Measurements from ENCODE around the gene NEK11. TPM values are rescaled to one million over a fixed set of nuclear protein-coding genes. Genes with fewer than 3 reads are reported as not detected.
A peak's percentile ranks its signal among the peaks of the same experiment; 100 is the strongest.

Gene NEK11
- 4.4 to 7.5 TPM (median 5.9 TPM) in 3 replicates for total RNA-seq
- long read RNA-seq, partial matches to known transcripts: 0 of 9 reads
- long read RNA-seq, other reads (novel, unspliced or antisense): 7 of 9 reads

- Mint-ChIP-seq H3K4me3 (ENCODE audit: unreplicated experiment) (peak within 1 kb of the TSS; percentile 88), H3K4me1 (ENCODE audit: low read depth) (peaks cover 26% of the 10 kb centered on the region), H3K36me3 (ENCODE audit: low read depth) (peaks cover 4% of the 10 kb centered on the region), H3K27ac (ENCODE audit: unreplicated experiment) (peak within 1 kb of the TSS; percentile 93), H3K27me3 (ENCODE audit: low read depth) (no peaks in the 10 kb centered on the region), H3K9me3 (ENCODE audit: low read depth) (no peaks in the 10 kb centered on the region)
- peak; percentile 10 for TF ChIP-seq CTCF (IDR thresholded peaks at IDR 0.05)
- peak; percentile 95 for DNase-seq (ENCODE audit: low spot score)
Observed at GRCh38 chr3:131026321-131027151, at the start of gene NEK11, which contains the start of gene ASTE1. TSS of gene NEK11 (plus strand) at chr3:131026877. CDS start at chr3:131029709, 2,832 bp downstream. TSS of gene ASTE1 (minus strand) at chr3:131026825. CDS start at chr3:131025306, 1,519 bp downstream.

- H3K4me3 Mint-ChIP-seq (ENCODE audit: unreplicated experiment): no peak overlapping the region
- H3K36me3 Mint-ChIP-seq (ENCODE audit: low read depth): peaks cover 6% of the 10 kb centered on the region
- no peaks in the 10 kb centered on the region for H3K4me1 Mint-ChIP-seq (ENCODE audit: low read depth)
- no peaks in the 10 kb centered on the region for H3K27me3 Mint-ChIP-seq (ENCODE audit: low read depth)
- TF ChIP-seq CTCF (IDR thresholded peaks at IDR 0.05): no peak
- DNase-seq (ENCODE audit: low spot score): no peak
- H3K9me3 Mint-ChIP-seq (ENCODE audit: low read depth): no peaks in the 10 kb centered on the region
- no peak overlapping the region for H3K27ac Mint-ChIP-seq (ENCODE audit: unreplicated experiment)
Observed at GRCh38 chr3:130979117-130979516, 47.6 kb upstream of the NEK11 start.

DNA sequence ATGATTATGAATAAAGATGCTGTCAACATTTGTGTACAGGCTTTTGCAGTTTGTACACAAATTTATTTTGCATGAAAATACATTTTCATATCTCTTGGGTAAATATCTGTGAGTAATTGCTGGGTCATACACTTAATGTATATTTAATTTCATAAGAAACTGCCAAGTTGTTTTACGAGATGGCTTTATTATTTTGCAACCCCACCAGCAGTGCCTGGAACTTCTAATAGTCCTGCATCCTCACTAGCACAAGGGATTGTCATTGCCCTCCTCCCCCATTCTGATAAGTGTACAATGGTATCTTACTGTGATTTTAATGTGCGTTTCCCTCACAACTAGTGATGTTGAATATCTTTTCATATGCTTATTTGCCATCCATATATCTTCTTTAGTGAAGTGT, 45.2 kb upstream of the NEK11 start:
- Mint-ChIP-seq H3K27ac (ENCODE audit: unreplicated experiment) (no peak overlapping the region), H3K9me3 (ENCODE audit: low read depth) (no peaks in the 10 kb centered on the region), H3K4me1 (ENCODE audit: low read depth) (no peaks in the 10 kb centered on the region), H3K36me3 (ENCODE audit: low read depth) (peaks cover 2% of the 10 kb centered on the region), H3K4me3 (ENCODE audit: unreplicated experiment) (no peak overlapping the region), H3K27me3 (ENCODE audit: low read depth) (no peaks in the 10 kb centered on the region)
- TF ChIP-seq CTCF (IDR thresholded peaks at IDR 0.05): no peak
- no peak for DNase-seq (ENCODE audit: low spot score)

DNA sequence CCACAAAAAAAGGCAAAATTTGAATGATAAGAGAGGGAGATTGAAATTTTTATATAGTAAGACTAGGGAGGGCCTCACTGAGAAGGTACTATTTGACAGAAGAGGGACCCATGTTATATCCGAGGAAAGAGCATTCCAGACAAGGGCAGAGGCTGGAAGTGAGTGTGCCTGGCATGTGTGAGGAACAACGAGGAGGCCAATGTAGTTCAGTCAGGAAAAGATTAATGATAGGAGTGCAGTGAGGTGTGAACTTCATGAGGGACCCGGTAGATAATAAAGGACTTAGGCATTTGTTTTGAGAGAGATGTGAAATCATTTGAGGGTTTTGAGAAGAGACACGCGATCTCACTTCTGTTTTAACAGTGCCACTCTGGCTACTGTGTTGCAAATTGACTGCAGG, 36.4 kb upstream of the NEK11 start:
- H3K27me3 Mint-ChIP-seq (ENCODE audit: low read depth): no peaks in the 10 kb centered on the region
- H3K9me3 Mint-ChIP-seq (ENCODE audit: low read depth): no peaks in the 10 kb centered on the region
- peaks cover 8% of the 10 kb centered on the region for H3K36me3 Mint-ChIP-seq (ENCODE audit: low read depth)
- no peak for TF ChIP-seq CTCF (IDR thresholded peaks at IDR 0.05)
- DNase-seq (ENCODE audit: low spot score): no peak
- H3K4me3 Mint-ChIP-seq (ENCODE audit: unreplicated experiment): no peak overlapping the region
- no peak overlapping the region for H3K27ac Mint-ChIP-seq (ENCODE audit: unreplicated experiment)
- H3K4me1 Mint-ChIP-seq (ENCODE audit: low read depth): no peaks in the 10 kb centered on the region

DNA sequence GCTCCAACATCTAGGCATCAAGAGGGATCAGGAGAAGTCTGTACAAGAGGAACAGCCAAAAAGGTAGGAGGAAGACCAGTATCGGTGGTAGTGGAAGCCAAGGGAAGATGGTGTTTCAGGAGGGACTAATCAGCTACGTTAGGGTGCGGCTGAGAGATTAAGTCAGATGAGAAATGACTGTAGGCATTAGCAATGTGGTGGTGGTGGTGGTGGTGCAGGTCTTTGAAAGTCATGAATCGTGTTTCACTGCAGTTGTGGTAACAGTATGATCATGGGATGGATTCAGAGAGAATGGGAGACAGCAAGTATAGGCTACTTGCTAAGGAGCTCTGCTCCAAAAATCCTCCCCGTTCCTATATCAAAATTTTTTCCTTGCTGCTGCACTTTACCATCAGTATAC, 35.6 kb upstream of the NEK11 start:
- peaks cover 6% of the 10 kb centered on the region for H3K36me3 Mint-ChIP-seq (ENCODE audit: low read depth)
- no peak overlapping the region for H3K27ac Mint-ChIP-seq (ENCODE audit: unreplicated experiment)
- TF ChIP-seq CTCF (IDR thresholded peaks at IDR 0.05): no peak
- H3K4me1 Mint-ChIP-seq (ENCODE audit: low read depth): no peaks in the 10 kb centered on the region
- no peaks in the 10 kb centered on the region for H3K9me3 Mint-ChIP-seq (ENCODE audit: low read depth)
- DNase-seq (ENCODE audit: low spot score): no peak
- H3K27me3 Mint-ChIP-seq (ENCODE audit: low read depth): no peaks in the 10 kb centered on the region
- no peak overlapping the region for H3K4me3 Mint-ChIP-seq (ENCODE audit: unreplicated experiment)
